K562 (cell line): Measurements from ENCODE around the gene SHISA4. TPM values are rescaled to one million over a fixed set of nuclear protein-coding genes. Genes with fewer than 3 reads are reported as not detected.

Source experiments
- BRF2 ChIP-seq: IDR thresholded peaks from 3 replicates; pipeline ENCODE4 v1.6.1; 2011; ENCODE audit warnings: borderline replicate concordance, mild to moderate bottlenecking; ENCODE audit not compliant: insufficient read length, insufficient read depth
- C11orf30 ChIP-seq: fragments of 450-650 bp; IDR thresholded peaks from 2 replicates; pipeline ENCODE4 v1.6.1; 2016; ENCODE audit warnings: low read depth, mild to moderate bottlenecking
- CHD7 ChIP-seq: fragments of 200-600 bp; sonication (generic); IDR thresholded peaks from one replicate; pipeline ENCODE4 v1.6.1; 2012; ENCODE audit warnings: mild to moderate bottlenecking, low read depth, low read length, inconsistent platforms
- CREB1 ChIP-seq, 2 experiments: sonication (generic) in 1 of 2; formaldehyde crosslinking in 1 of 2; IDR thresholded peaks; 2 replicates each; pipeline versions ENCODE4 v1.6.1 to v1.8.0; 2012 to 2022; ENCODE audit warnings: inconsistent platforms in 1 of 2, mild to moderate bottlenecking in 1 of 2, missing genetic modification reagents in 1 of 2, moderate library complexity in 1 of 2
- CREB3L1 ChIP-seq: fragments of 450-650 bp; IDR thresholded peaks from 2 replicates; pipeline ENCODE4 v1.6.1; 2014; ENCODE audit warnings: low read depth, mild to moderate bottlenecking, moderate library complexity, borderline replicate concordance
- FOXP4 ChIP-seq: sonication (generic); formaldehyde crosslinking; IDR thresholded peaks from 2 replicates; pipeline ENCODE4 v1.8.0; 2022; ENCODE audit warnings: mild to moderate bottlenecking, missing genetic modification reagents, borderline replicate concordance
- HDGF ChIP-seq: fragments of 450-650 bp; IDR thresholded peaks from 2 replicates; pipeline ENCODE4 v1.6.1; 2016
- RFX7 ChIP-seq: fragments of 250-450 bp; sonication (Bioruptor Pico); IDR thresholded peaks from 2 replicates; pipeline ENCODE4 v1.5.1; 2021; ENCODE audit warnings: mild to moderate bottlenecking
- SP2 ChIP-seq: IDR thresholded peaks from 2 replicates; pipeline ENCODE4 v1.6.1; 2011; ENCODE audit warnings: mild to moderate bottlenecking, low read depth, low read length, moderate library complexity; ENCODE audit not compliant: poor library complexity, severe bottlenecking; ENCODE audit errors: extremely low read depth
- SRSF7 ChIP-seq: fragments of 200-400 bp; formaldehyde crosslinking; optimal IDR thresholded peaks from 2 replicates; pipeline ENCODE3; 2017; ENCODE audit warnings: mild to moderate bottlenecking, low read depth, low read length
- polyA plus RNA-seq, 8 experiments: library from polyadenylated mRNA; depleted of rRNA in 4 of 8; stranded (reverse) in 5 of 8; unstranded in 3 of 8; fragments of >200 nt; fragmentation: Nextera tagmentation in 2 of 8; fragmentation: Illumina TruSeq in 1 of 8; extraction: Ambion mirVana in 2 of 8; extraction: Trizol in 1 of 8; gene quantifications; 2 replicates each; pipeline versions ENCODE4 v1.2.1 to v1.2.3, GENCODE V29; 2011 to 2014; ENCODE audit warnings: inconsistent platforms in 1 of 8, missing spikeins in 1 of 8
- total RNA-seq, 7 experiments: library from RNA; depleted of rRNA in 6 of 7; stranded (reverse); fragments of >200 nt in 6 of 7; fragmentation: Illumina TruSeq in 2 of 7; extraction: Trizol in 2 of 7; gene quantifications; 2 replicates each; pipeline versions ENCODE4 v1.2.1 to v1.2.3, GENCODE V29; 2011 to 2021; ENCODE audit warnings: low replicate concordance in 1 of 7

SHISA4 gene
- total and polyA plus RNA-seq, 9 of the 15 experiments (the other 6 are each of a cell fraction or from before 2014, with no cell fraction given), result 0.15 to 0.95 (median 0.68) TPM; not detected in 2

- no peak for TF ChIP-seq SP2
- no peak for TF ChIP-seq C11orf30
- no peak for TF ChIP-seq BRF2
- TF ChIP-seq RFX7 (CRISPR knock-in tag), result no peak
- no peak for TF ChIP-seq FOXP4 (CRISPR knock-in tag)
- no peak for TF ChIP-seq SRSF7
- peak; percentile 45; the same call in 1 of the 2 replicates for TF ChIP-seq CREB3L1
- peak; percentile 48; the same call in 1 of the 2 replicates for TF ChIP-seq CREB1 (IDR thresholded peaks at IDR 0.05)
- TF ChIP-seq CREB1 (CRISPR knock-in tag; IDR thresholded peaks at IDR 0.05), result no peak
- no peak for TF ChIP-seq CHD7
- TF ChIP-seq HDGF, result no peak
Observed at GRCh38 chr1:201941420-201942128, 52.9 kb downstream of the SHISA4 start (continued).
